A549 (cell line): ENCODE data around the gene MEIS1. TPM values are rescaled to one million over a fixed set of nuclear protein-coding genes. Genes with fewer than 3 reads are reported as not detected.

Experiments
- ATAC-seq, 2 experiments: fragments of 200-7000 bp in 1 of 2; fragments of >200 bp in 1 of 2; cut with Nextera tagmentation in 1 of 2; cut with Tn5 transposase in 1 of 2; 3 replicates each; pipeline versions ENCODE4 v1.8.0 to v1.9.1; 2018 to 2020; ENCODE audit warnings: mild to moderate bottlenecking in 1 of 2, moderate library complexity in 1 of 2
- CTCF ChIA-PET: fragments of 300-600 bp; sonication (Branson Sonifier 250); formaldehyde crosslinking; extraction: SDS; loops from one replicate; lab custom pipeline; 2021; ENCODE audit warnings: antibody characterized with exemption, inconsistent platforms; lab: Yijun Ruan, JAX
- POLR2A ChIA-PET: fragments of 350-600 bp; formaldehyde crosslinking; extraction: SDS; loops from one replicate; lab custom pipeline; 2021; ENCODE audit warnings: antibody characterized with exemption, inconsistent platforms; lab: Yijun Ruan, JAX
- DNase-seq, 2 experiments: peaks; one replicate each; pipeline versions ENCODE4 v3.0.0 to v3.0.0-alpha.2; 2011 to 2016; ENCODE audit warnings: low read depth in 1 of 2, low spot score in 1 of 2
- FAIRE-seq: peaks from 2 replicates; lab custom pipeline; 2011; peaks lifted over from hg19 to GRCh38; lab: Jason Lieb, UNC
- H3K27ac ChIP-seq, 2 experiments: fragments of >200 bp; sonication (Bioruptor Twin); formaldehyde crosslinking; 3 replicates each; pipeline ENCODE4 v1.5.1; 2016 to 2017
- H3K4me1 ChIP-seq: fragments of >200 bp; sonication (Bioruptor Twin); formaldehyde crosslinking; 3 replicates; pipeline ENCODE4 v1.6.1; 2016
- H3K4me2 ChIP-seq: fragments of >200 bp; sonication (Bioruptor Twin); formaldehyde crosslinking; 3 replicates; pipeline ENCODE4 v1.6.1; 2016
- H3K4me3 ChIP-seq: fragments of >200 bp; sonication (Bioruptor Twin); formaldehyde crosslinking; 3 replicates; pipeline ENCODE4 v1.5.1; 2016
- H3K9me3 ChIP-seq: fragments of >200 bp; sonication (Bioruptor Twin); formaldehyde crosslinking; 3 replicates; pipeline ENCODE4 v1.6.1; 2016
- BHLHE40 ChIP-seq: IDR thresholded peaks from 2 replicates; pipeline ENCODE4 v1.6.1; 2012; ENCODE audit warnings: low read depth, low read length, inconsistent platforms
- CHD4 ChIP-seq: fragments of 200-600 bp; sonication (generic); IDR thresholded peaks from 2 replicates; pipeline ENCODE4 v1.6.1; 2016; ENCODE audit warnings: antibody characterized with exemption, mild to moderate bottlenecking, borderline replicate concordance
- FOSL2 ChIP-seq, 2 experiments: fragments of 450-650 bp in 1 of 2; fragments of >200 bp in 1 of 2; sonication (Bioruptor Twin) in 1 of 2; formaldehyde crosslinking; IDR thresholded peaks; 2 replicates each; pipeline versions ENCODE4 v1.5.0 to v1.6.1; 2016 to 2020; ENCODE audit warnings: mild to moderate bottlenecking in 1 of 2, moderate library complexity in 1 of 2
- HDAC2 ChIP-seq: fragments of 200-600 bp; sonication (generic); IDR thresholded peaks from 2 replicates; pipeline ENCODE4 v1.6.1; 2016
- HOXA7 ChIP-seq: fragments of 250-450 bp; sonication (Bioruptor Pico); IDR thresholded peaks from 2 replicates; pipeline ENCODE4 v1.5.0; 2020; ENCODE audit warnings: mild to moderate bottlenecking, moderate library complexity
- JUNB ChIP-seq: fragments of >200 bp; sonication (Bioruptor Twin); formaldehyde crosslinking; IDR thresholded peaks from 2 replicates; pipeline ENCODE4 v1.6.1; 2016
- MAFK ChIP-seq: fragments of 450-650 bp; IDR thresholded peaks from 2 replicates; pipeline ENCODE4 v1.6.1; 2014; ENCODE audit not compliant: partially characterized antibody
- MAZ ChIP-seq: fragments of 150-350 bp; IDR thresholded peaks from 2 replicates; pipeline ENCODE4 v1.6.1; 2014; ENCODE audit warnings: antibody characterized with exemption, low read depth, low read length, borderline replicate concordance
- MYC ChIP-seq: IDR thresholded peaks from 2 replicates; pipeline ENCODE4 v1.6.1; 2012; ENCODE audit warnings: mild to moderate bottlenecking, inconsistent platforms, low read length, improper control_type of control experiment, borderline replicate concordance
- PBX3 ChIP-seq: IDR thresholded peaks from 2 replicates; pipeline ENCODE4 v1.6.1; 2012
- RAD21 ChIP-seq, 2 experiments: fragments of >200 bp in 1 of 2; sonication (Bioruptor Twin) in 1 of 2; formaldehyde crosslinking in 1 of 2; IDR thresholded peaks in 1 of 2; conservative IDR thresholded peaks in 1 of 2; 2 replicates in 1 of 2; 3 replicates in 1 of 2; pipeline ENCODE4 v1.6.1; 2012 to 2018; ENCODE audit warnings: inconsistent platforms in 1 of 2
- RARB ChIP-seq: fragments of 250-450 bp; sonication (Bioruptor Pico); IDR thresholded peaks from 2 replicates; pipeline ENCODE4 v1.8.0; 2021; ENCODE audit warnings: mild to moderate bottlenecking, moderate library complexity
- RFX5 ChIP-seq: fragments of 450-650 bp; IDR thresholded peaks from 2 replicates; pipeline ENCODE4 v1.7.1; 2014; ENCODE audit warnings: antibody characterized with exemption, mild to moderate bottlenecking, moderate library complexity
- RNF2 ChIP-seq: fragments of 200-600 bp; sonication (generic); IDR thresholded peaks from 2 replicates; pipeline ENCODE4 v1.6.1; 2016; ENCODE audit warnings: low read depth, mild to moderate bottlenecking, antibody characterized with exemption, moderate library complexity, borderline replicate concordance
- USF2 ChIP-seq: fragments of 450-650 bp; IDR thresholded peaks from 2 replicates; pipeline ENCODE4 v1.6.1; 2014; ENCODE audit warnings: antibody characterized with exemption
- ZC3H11A ChIP-seq: fragments of 450-650 bp; IDR thresholded peaks from 2 replicates; pipeline ENCODE4 v1.6.1; 2014; ENCODE audit warnings: antibody characterized with exemption, mild to moderate bottlenecking
- ZFP36 ChIP-seq: fragments of 450-650 bp; IDR thresholded peaks from 2 replicates; pipeline ENCODE4 v1.6.1; 2014; ENCODE audit warnings: borderline replicate concordance; ENCODE audit not compliant: partially characterized antibody
- WGBS: methylation state at CpG from one replicate; pipeline ENCODE4 v1.1.6; 2017; ENCODE audit errors: missing lambda C conversion rate; 5-methylcytosine and 5-hydroxymethylcytosine counted together
- polyA plus RNA-seq, 4 experiments: library from polyadenylated mRNA; depleted of rRNA in 3 of 4; stranded (reverse); fragments of >200 nt; fragmentation: RNase III in 1 of 4; extraction: RNeasy Plus Mini Kit Qiagen cat#74134 plus additional on column Dnase treatment in 1 of 4; gene quantifications; 2 replicates in 3 of 4; 3 replicates in 1 of 4; pipeline ENCODE4 v1.2.3, GENCODE V29; 2011 to 2017

The MEIS1 gene
- polyA plus RNA-seq, 2 of the 4 experiments (the other 2 are of a cell fraction), result 1.9 to 4.2 TPM

- Histone ChIP-seq H3K4me2 (no peak overlapping the region), H3K4me1 (peaks cover 10% of the 10 kb centered on the region; the same call in 1 of the 3 replicates), H3K9me3 (no peaks in the 10 kb centered on the region), H3K4me3 (no peak overlapping the region), H3K27ac (no peak overlapping the region)
- CTCF ChIA-PET, result no interaction called here
- ATAC-seq, result no peak
- FAIRE-seq, result no peak
- no peak for DNase-seq
- POLR2A ChIA-PET, result no interaction called here
- TF ChIP-seq MAZ (no peak), PBX3 (no peak), RAD21 (conservative IDR thresholded peaks at IDR 0.05 in 1 of 2, IDR thresholded peaks at IDR 0.05 in 1 of 2) (no peak), MAFK (peak; percentile 47)
- 63% methylated on average over 1 of the region's 1 CpG for WGBS
Observed at GRCh38 chr2:66421612-66422011, 13.3 kb upstream of the MEIS1 start.

- no peaks in the 10 kb centered on the region for H3K9me3 ChIP-seq
- ATAC-seq, result no peak
- ChIA-PET CTCF (interaction anchor here (0.6 to 2.7 kb wide), 5 partner anchors 11 to 1227 kb away, joined by 3 to 14 read pairs (median 5); partner anchors contain the start of gene MEIS1), POLR2A (no interaction called here)
- no peak for FAIRE-seq
- no peak for TF ChIP-seq ZFP36
- TF ChIP-seq MYC, result no peak
- TF ChIP-seq, all 56 proteins: peak for 0
- no peak overlapping the region for H3K4me2 ChIP-seq
- DNase-seq, result no peak
- no peak overlapping the region for H3K27ac ChIP-seq
- WGBS, result 45% methylated on average over 2 of the region's 2 CpGs
- peaks cover 21% of the 10 kb centered on the region; the same call in 2 of the 3 replicates for H3K4me1 ChIP-seq
- no peak overlapping the region for H3K4me3 ChIP-seq
Observed at GRCh38 chr2:66423391-66424124, 11.4 kb upstream of the MEIS1 start.

GRCh38 chr2:66426244-66427111 lies 8.4 kb upstream of the MEIS1 start:
- peak overlapping the region; percentile 26; the same call in 2 of the 3 replicates for H3K4me3 ChIP-seq
- peak in 1 of 2 experiments; percentile 65; a peak in 3 of 6 replicates for ATAC-seq
- ChIA-PET POLR2A (no interaction called here), CTCF (interaction anchor here (0.9 to 5.7 kb wide), 5 partner anchors 8 to 1414 kb away, joined by 3 to 86 read pairs (median 17); no protein-coding TSS in a partner anchor)
- peaks cover 21% of the 10 kb centered on the region; the same call in 2 of the 3 replicates for H3K4me1 ChIP-seq
- H3K9me3 ChIP-seq, result no peaks in the 10 kb centered on the region
- DNase-seq, result no peak
- FAIRE-seq, result no peak
- H3K27ac ChIP-seq, result no peak overlapping the region
- WGBS, result 20% methylated on average over 57 of the region's 60 CpGs
- no peak for TF ChIP-seq RFX5
- TF ChIP-seq HOXA7, result no peak
- no peak for TF ChIP-seq RARB
- TF ChIP-seq CHD4, result no peak
- no peak for TF ChIP-seq ZC3H11A
- peak; percentile 22; the same call in 1 of the 2 replicates for TF ChIP-seq HDAC2
- TF ChIP-seq RNF2, result no peak
- TF ChIP-seq BHLHE40, result no peak
- peak overlapping the region; percentile 60 for H3K4me2 ChIP-seq

- peak in 1 of 2 experiments; percentile 30 for DNase-seq
- POLR2A ChIA-PET, result no interaction called here
- 1% methylated on average over 9 of the region's 9 CpGs for WGBS
- Histone ChIP-seq H3K4me1 (peaks cover 21% of the 10 kb centered on the region; the same call in 2 of the 3 replicates), H3K9me3 (no peaks in the 10 kb centered on the region), H3K4me2 (peak overlapping the region; percentile 60), H3K27ac (no peak overlapping the region), H3K4me3 (0 out of 3 replicates have a peak overlapping the region, but pooled peaks have one; percentile 3)
- CTCF ChIA-PET, result interaction anchor here (0.9 to 5.7 kb wide), 6 partner anchors 9 to 1413 kb away, joined by 3 to 86 read pairs (median 11); no protein-coding TSS in a partner anchor
- no peak for FAIRE-seq
- TF ChIP-seq FOSL2 (IDR thresholded peaks at IDR 0.05) (no peak; the same call in 1 of the 2 replicates), FOSL2 (CRISPR knock-in tag; IDR thresholded peaks at IDR 0.05) (peak; percentile 42), JUNB (peak; percentile 10; the same call in 1 of the 2 replicates), USF2 (no peak)
- ATAC-seq, result peak; percentile 52; a peak in 2 of 6 replicates
Observed at GRCh38 chr2:66427300-66427699, 7.6 kb upstream of the MEIS1 start.
